Upper lobe of right lung (tissue), 1 donor: Measurements from ENCODE around the gene CCDC91. TPM values are rescaled to one million over a fixed set of nuclear protein-coding genes. Genes with fewer than 3 reads are reported as not detected.
A peak's percentile ranks its signal among the peaks of the same experiment; 100 is the strongest.

ENCODE experiments used
- ATAC-seq: fragments of 200-7000 bp; cut with Tn5 transposase; one replicate; pipeline ENCODE4 v1.9.1; 2020; ENCODE audit warnings: mild to moderate bottlenecking, moderate library complexity
- DNase-seq: peaks from one replicate; pipeline ENCODE4 v3.0.0-alpha.2; 2020
- H3K27ac ChIP-seq: fragments of 200-600 bp; one replicate; pipeline ENCODE4 v1.8.0; 2022
- H3K27me3 ChIP-seq: fragments of 200-600 bp; one replicate; pipeline ENCODE4 v1.8.0; 2022; ENCODE audit warnings: mild to moderate bottlenecking
- H3K36me3 ChIP-seq: fragments of 200-600 bp; one replicate; pipeline ENCODE4 v1.8.0; 2022
- H3K4me1 ChIP-seq: fragments of 200-600 bp; one replicate; pipeline ENCODE4 v1.8.0; 2022
- H3K4me3 ChIP-seq: fragments of 200-600 bp; one replicate; pipeline ENCODE4 v1.8.0; 2022; ENCODE audit warnings: mild to moderate bottlenecking
- H3K9me3 ChIP-seq: fragments of 200-600 bp; one replicate; pipeline ENCODE4 v1.8.0; 2022
- intact Hi-C: fragments of 100-400 bp; cut with DNase I; formaldehyde crosslinking; loops from one replicate; pipeline ENCODE4 v1.11.0; 2022
- total RNA-seq: library from RNA; stranded (reverse); fragmentation: NEBNext Ultra II Directional; extraction: Animal tissue kit (Norgen Biotek cat#: 25700); gene quantifications from one replicate; pipeline ENCODE4 v1.2.1, GENCODE V29; 2021
- TF ChIP-seq, protein P1 (sequence below): fragments of 200-600 bp; IDR thresholded peaks from one replicate; pipeline ENCODE4 v1.8.0; 2022; ENCODE audit warnings: antibody characterized with exemption
- donor health status: DM: no; HTN: yes; CAD: no; lungs with severe emphysema.

CCDC91 gene
- total RNA-seq, 1 donor from 2014 or later: 33.4 TPM

DNA sequence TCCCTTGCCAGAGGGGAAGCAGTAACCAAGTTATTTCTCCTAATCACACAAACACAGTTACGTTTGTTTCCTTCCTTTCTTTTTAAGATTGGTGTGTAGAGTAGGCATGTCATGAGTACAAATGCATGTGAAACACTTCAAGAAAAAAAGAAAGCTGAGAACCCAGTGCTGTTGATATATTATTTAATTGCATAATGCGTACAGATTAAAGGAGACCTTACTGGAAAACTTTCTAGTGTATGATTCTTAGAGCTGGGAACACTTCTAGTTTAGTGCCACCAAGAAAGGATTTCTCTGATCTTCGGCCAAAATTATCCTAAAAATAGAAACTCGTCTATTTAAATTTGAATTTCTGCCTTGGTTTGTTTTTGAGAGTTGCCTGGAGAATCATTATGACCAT lies 365.5 kb downstream of the CCDC91 start:
- no peak overlapping the region for H3K27ac ChIP-seq
- TF ChIP-seq, protein P1, sequence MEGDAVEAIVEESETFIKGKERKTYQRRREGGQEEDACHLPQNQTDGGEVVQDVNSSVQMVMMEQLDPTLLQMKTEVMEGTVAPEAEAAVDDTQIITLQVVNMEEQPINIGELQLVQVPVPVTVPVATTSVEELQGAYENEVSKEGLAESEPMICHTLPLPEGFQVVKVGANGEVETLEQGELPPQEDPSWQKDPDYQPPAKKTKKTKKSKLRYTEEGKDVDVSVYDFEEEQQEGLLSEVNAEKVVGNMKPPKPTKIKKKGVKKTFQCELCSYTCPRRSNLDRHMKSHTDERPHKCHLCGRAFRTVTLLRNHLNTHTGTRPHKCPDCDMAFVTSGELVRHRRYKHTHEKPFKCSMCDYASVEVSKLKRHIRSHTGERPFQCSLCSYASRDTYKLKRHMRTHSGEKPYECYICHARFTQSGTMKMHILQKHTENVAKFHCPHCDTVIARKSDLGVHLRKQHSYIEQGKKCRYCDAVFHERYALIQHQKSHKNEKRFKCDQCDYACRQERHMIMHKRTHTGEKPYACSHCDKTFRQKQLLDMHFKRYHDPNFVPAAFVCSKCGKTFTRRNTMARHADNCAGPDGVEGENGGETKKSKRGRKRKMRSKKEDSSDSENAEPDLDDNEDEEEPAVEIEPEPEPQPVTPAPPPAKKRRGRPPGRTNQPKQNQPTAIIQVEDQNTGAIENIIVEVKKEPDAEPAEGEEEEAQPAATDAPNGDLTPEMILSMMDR: no peak
- intact Hi-C loops: no loop called here
- no peaks in the 10 kb centered on the region for H3K4me1 ChIP-seq
- ATAC-seq: peak; percentile 52
- no peaks in the 10 kb centered on the region for H3K36me3 ChIP-seq
- no peak overlapping the region for H3K4me3 ChIP-seq
- no peaks in the 10 kb centered on the region for H3K27me3 ChIP-seq
- H3K9me3 ChIP-seq: no peaks in the 10 kb centered on the region
- DNase-seq: no peak

DNA sequence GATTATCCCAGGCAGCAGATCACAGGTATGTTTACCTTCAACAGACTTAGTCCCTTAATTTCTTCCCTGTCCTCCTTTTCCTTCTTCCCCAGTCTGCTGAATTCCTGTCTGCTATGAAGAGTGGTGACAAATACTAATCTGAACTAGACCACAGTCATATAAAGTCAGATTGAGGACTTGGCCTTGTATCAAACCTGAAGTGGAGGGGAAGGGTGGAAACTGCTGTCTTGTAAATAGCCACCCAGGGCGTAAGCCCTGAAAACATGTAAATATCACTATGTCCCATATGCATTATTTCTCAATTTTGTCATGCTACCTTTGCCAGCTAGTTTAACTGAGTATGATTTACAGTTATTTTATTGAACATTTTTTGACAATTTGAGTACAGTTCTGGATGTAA lies 368.0 kb downstream of the CCDC91 start:
- no peak for ATAC-seq

DNA sequence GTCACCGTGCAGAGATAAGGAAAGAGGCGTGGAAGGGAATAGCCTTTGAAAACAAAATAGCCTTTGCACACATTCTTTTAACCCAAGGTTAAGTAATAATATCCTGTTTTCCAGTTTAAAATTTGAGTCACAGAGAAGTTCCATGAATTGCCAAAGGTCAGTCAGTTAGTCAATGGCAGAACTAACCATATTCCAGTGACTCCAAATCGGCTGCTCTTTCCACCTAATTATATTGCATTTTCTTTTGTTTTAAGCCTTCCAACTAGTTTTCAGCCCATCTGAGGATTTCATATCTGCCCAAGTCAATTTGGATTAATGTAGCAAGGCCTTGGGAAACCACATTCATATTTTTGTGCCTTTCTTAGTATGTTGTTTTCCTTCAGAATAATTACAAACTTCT lies 373.0 kb downstream of the CCDC91 start:
- DNase-seq (no peak), ATAC-seq (no peak)
- H3K27ac ChIP-seq: no peak overlapping the region
- H3K4me1 ChIP-seq: no peaks in the 10 kb centered on the region
- TF ChIP-seq, protein P1: no peak
- no peaks in the 10 kb centered on the region for H3K9me3 ChIP-seq
- intact Hi-C loops: no loop called here
- H3K36me3 ChIP-seq: no peaks in the 10 kb centered on the region
- no peaks in the 10 kb centered on the region for H3K27me3 ChIP-seq
- H3K4me3 ChIP-seq: no peak overlapping the region

More for the DNA sequence above, 368.0 kb downstream of the CCDC91 start:
- H3K9me3 ChIP-seq: no peaks in the 10 kb centered on the region
- intact Hi-C loops: no loop called here
- no peaks in the 10 kb centered on the region for H3K27me3 ChIP-seq
- H3K4me1 ChIP-seq: no peaks in the 10 kb centered on the region
- TF ChIP-seq, protein P1: no peak
- DNase-seq: no peak
- H3K27ac ChIP-seq: no peak overlapping the region
- H3K4me3 ChIP-seq: no peak overlapping the region
- H3K36me3 ChIP-seq: no peaks in the 10 kb centered on the region

DNA sequence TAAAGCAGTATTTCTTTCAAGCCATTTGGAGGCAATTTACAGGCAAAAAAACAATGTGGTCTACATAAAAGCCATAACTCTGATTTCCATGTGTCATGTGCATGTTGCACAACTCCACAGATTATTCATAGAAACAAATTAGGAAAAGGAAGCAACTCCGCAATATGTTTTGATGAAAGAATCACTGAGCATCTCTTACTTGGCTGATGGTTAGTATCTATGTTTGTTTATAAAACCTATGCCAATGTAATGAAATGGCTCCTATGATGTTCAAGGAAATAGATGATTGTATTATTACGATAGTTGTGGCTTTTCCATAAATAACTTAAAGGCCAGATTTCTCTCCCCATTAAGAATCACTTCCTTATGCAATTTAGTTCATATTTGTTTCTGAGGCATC lies 373.7 kb downstream of the CCDC91 start:
- Histone ChIP-seq H3K4me3 (no peak overlapping the region), H3K27me3 (no peaks in the 10 kb centered on the region), H3K36me3 (no peaks in the 10 kb centered on the region), H3K4me1 (no peaks in the 10 kb centered on the region), H3K27ac (no peak overlapping the region), H3K9me3 (no peaks in the 10 kb centered on the region)
- TF ChIP-seq, protein P1: no peak
- intact Hi-C loops: no loop called here
- no peak for ATAC-seq
- DNase-seq: no peak

DNA sequence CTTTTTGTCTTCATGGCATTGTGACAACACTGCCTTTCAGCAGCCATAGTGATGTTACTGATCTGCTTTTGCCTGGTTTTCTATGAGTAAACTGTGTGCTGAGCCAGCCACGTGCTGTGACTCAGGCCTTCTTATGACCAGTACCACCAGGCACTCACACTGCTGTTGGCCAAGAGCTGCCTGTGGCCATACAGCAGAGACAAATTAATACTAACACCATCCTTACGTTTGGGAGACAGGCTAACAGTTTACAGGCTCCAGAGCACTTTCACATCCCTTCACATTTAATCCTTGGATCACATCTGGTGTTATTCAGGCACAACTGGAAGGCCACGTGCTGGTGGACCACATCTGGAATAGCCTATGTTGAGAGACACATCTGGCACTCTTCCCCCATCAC lies 377.9 kb downstream of the CCDC91 start:
- DNase-seq (no peak), ATAC-seq (no peak)
- intact Hi-C loops: no loop called here
- no peaks in the 10 kb centered on the region for H3K9me3 ChIP-seq
- H3K27ac ChIP-seq: no peak overlapping the region
- TF ChIP-seq, protein P1: no peak
- peaks cover 7% of the 10 kb centered on the region for H3K4me1 ChIP-seq
- H3K27me3 ChIP-seq: no peaks in the 10 kb centered on the region
- H3K36me3 ChIP-seq: no peaks in the 10 kb centered on the region
- no peak overlapping the region for H3K4me3 ChIP-seq

DNA sequence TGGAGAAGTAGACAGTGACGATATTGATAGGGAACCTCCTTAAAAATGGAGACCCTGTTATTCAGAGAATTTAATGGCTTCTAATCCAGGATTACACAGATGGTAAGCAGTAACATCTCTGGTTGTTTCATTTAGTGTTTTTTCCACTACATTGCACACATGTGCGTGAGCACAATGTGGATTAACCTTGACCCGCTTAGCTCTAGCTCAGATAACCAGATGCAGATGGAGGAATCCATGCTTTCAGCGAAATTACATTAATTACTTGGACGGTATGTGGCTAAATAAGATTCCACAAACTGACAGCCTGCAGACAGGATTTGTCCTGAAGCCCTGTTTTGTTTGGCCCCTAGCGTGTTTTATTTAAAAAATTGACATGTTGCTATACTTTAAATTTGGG lies 378.4 kb downstream of the CCDC91 start:
- ATAC-seq: no peak
- H3K36me3 ChIP-seq: no peaks in the 10 kb centered on the region
- no peaks in the 10 kb centered on the region for H3K27me3 ChIP-seq
- intact Hi-C loops: no loop called here
- H3K9me3 ChIP-seq: no peaks in the 10 kb centered on the region
- TF ChIP-seq, protein P1: no peak
- H3K27ac ChIP-seq: no peak overlapping the region
- H3K4me3 ChIP-seq: no peak overlapping the region
- DNase-seq: no peak
- H3K4me1 ChIP-seq: peaks cover 7% of the 10 kb centered on the region
